H1 (cell line): ENCODE results near the gene QRICH1. TPM values are rescaled to one million over a fixed set of nuclear protein-coding genes. Genes with fewer than 3 reads are reported as not detected.

Source experiments
- RNF2 ChIP-seq: fragments of 200-900, 300-1000 bp; sonication (generic); IDR thresholded peaks from 2 replicates; pipeline ENCODE4 v1.7.1; 2016; ENCODE audit warnings: borderline replicate concordance, low read depth, mild to moderate bottlenecking, antibody characterized with exemption, low read length; ENCODE audit not compliant: poor library complexity, severe bottlenecking; ENCODE audit errors: missing control alignments
- SP2 ChIP-seq: IDR thresholded peaks from 2 replicates; pipeline ENCODE4 v1.6.1; 2012; ENCODE audit warnings: mild to moderate bottlenecking, low read length, inconsistent platforms
- polyA plus RNA-seq, 7 experiments: library from polyadenylated mRNA; depleted of rRNA in 3 of 7; stranded (reverse) in 5 of 7; unstranded in 2 of 7; fragments of >200 nt in 5 of 7; fragments of 200-250 nt in 2 of 7; gene quantifications; 1 replicate in 5 of 7; 2 replicates in 1 of 7; 4 replicates in 1 of 7; pipeline versions ENCODE4 v1.2.1 to v1.2.3, GENCODE V29; 2011 to 2013; ENCODE audit warnings: missing spikeins in 2 of 7, mixed read lengths in 2 of 7
- total RNA-seq: library from RNA; stranded (reverse); fragmentation: NEBNext Ultra II Directional; extraction: Animal tissue kit (Norgen Biotek cat#: 25700); gene quantifications from 2 replicates; pipeline ENCODE4 v1.2.1, GENCODE V29; 2021

The QRICH1 gene
- total and polyA plus RNA-seq, 2 of the 8 experiments (the other 6 are each of a cell fraction or from before 2014, with no cell fraction given) = 128 to 142 TPM

GRCh38 chr3:49135499-49135898, 41.6 kb upstream of the QRICH1 start (continued):
- TF ChIP-seq SP2 (no peak), RNF2 (no peak)
- TF ChIP-seq, all 59 proteins: peak for 0
